NCI-H460 (cell line): ENCODE data around the gene IL16. TPM values are rescaled to one million over a fixed set of nuclear protein-coding genes. Genes with fewer than 3 reads are reported as not detected.
A peak's percentile ranks its signal among the peaks of the same experiment; 100 is the strongest.
"Not testable (repeated sequence)": the region's sequence is repeated elsewhere in the genome, so short reads cannot be mapped to it uniquely, and the experiment has no call there.

Experiments used
- DNase-seq: peaks from one replicate; pipeline ENCODE4 v3.0.0-alpha.2; 2016; ENCODE audit warnings: low read depth; ENCODE audit errors: extremely low read depth
- polyA plus RNA-seq: library from polyadenylated mRNA; depleted of rRNA; stranded (reverse); fragments of >200 nt; gene quantifications from 2 replicates; pipeline ENCODE4 v1.2.3, GENCODE V29; 2014; cell fraction: nucleus; rRNA removed
- total RNA-seq: library from RNA; depleted of rRNA; stranded (reverse); fragments of >200 nt; shearing (Covaris generic); gene quantifications from 2 replicates; pipeline ENCODE4 v1.2.3, GENCODE V29; 2014; rRNA removed

The IL16 gene
- not detected in 2 replicates for total RNA-seq
- not detected in 2 replicates for polyA plus RNA-seq

DNA sequence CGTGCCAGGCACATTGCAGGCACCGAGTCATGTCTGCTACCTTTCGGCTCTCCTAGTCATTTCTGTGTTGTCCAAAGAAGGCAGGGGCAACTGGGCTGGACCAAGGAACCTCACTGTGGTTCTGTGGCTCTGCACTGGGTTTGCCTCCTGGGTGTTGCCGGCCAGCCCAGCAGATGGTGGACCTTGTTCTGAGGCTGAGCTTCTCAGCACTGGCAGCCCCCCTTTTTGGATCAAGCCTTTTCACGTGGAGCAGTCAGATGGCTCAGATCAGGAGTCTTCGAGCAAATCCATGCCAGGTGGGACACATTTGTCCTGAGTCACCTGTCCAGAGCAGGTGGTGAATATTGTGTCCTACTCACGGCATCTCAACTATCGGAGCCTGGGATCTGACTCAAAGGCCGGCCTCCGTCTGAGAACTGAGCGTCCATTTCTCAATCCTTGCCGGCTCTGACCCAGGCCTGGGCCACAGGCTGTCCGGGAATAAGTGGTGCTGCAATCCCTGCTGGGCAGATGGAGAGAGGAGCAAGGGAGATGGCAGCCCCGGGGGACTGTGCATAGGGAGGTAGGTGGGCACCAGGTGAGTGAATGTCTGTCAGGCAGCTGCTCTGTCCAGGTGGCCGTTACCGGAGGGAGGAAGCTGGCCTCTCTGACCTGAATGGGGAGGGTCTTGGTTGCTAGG, at the start of gene IL16:
Gene IL16, plus strand, starts transcription at position 304 of the 679 bp plus-strand sequence. CDS start 28,521 bp downstream, outside the sequence.
- no peak for DNase-seq

DNA sequence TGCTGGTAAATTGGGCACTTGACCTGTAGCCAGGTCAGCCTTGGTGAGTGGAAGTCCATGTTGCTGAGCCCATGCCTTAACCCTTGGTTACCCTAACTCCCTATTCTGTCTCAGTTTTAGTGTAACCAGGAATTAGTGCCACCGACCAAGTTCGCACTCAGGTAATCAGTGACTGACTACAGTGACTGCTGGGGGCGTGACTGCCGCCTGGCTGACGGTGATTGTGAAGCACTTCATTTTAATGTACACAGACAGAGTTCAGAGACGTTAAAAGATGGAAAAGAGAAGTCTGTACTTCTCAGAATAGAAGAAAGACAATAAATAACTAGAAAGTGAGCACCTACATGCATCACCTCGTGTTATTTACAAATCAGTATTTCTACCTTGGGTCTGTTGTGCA, 45.3 kb upstream of the IL16 start:
- no peak for DNase-seq

DNA sequence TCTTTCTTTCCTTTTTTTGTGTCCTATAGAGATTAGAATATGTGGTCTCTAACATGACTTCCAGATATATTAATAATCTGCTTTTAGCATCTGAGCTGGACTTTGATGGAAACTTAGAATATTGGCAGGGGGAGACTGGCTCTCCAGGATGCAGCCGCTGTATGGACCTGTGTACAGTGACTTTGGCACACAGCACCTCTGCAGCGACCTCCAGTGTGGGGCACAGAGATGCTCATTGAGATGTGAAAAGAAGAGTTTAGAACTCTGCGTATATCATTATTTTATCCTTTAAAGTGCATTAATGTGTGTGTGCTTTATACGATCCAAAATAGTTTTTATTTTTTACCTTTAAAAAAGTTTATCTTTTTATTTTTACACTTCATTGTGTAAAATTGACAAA, 44.3 kb upstream of the IL16 start:
- DNase-seq = no peak

DNA sequence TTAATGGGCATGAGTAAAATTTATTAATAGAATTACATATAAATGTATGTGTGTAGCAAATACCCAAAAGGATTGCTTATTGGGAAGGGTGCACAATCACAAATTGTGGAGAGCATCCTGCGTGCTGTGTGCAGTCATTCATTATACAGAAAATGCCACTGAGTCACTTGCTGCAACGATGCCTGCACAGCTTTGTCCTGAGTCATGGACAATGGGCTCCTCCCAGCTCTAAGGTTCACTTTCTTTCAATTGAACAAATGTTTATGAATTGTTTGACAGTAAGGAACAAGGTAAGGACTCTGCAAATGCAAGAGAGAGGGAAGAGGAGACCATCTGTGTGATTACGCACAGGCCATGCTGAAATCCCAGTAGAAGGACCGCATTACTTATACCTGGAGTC, 43.9 kb upstream of the IL16 start:
- DNase-seq = no peak

DNA sequence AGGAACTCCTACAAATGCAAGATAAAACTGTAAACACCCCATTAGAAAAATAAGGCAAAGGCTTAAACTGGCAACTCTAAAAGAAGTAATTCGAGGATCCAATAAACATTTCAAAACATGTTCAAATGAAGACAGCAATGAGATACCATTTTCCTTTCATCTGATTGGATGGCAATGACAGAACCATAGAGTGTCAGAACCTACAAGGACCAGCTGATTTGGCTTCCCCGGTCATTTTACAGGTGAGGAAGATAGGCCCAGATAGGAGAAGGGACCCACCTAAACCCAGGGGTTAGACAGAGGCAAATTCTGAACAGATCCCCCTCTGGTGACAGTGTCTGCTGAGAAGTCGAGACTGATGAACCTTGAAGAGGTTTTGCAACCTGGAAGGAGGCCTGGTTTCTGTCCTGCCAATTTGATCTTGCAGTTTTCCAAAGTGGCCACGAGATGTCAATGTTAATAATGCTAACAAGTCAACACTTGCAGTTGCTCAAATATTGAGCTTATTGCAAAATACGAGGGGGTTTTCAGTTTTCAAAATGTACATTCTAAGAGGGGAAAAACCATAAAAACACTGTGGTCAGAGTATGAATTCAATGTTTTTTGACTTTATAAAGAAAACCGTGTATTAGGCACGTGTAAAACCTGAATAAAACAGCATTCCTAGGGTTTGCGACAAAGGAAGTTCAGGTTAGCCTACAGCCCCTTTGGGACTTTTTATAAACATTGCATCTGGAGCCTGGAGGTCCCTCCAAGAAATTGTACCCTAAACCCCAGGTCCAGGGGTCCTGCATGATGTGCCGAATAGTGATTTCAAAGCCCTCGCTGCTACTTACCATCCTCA, 41.1 kb upstream of the IL16 start:
- peak; percentile 27 for DNase-seq

DNA sequence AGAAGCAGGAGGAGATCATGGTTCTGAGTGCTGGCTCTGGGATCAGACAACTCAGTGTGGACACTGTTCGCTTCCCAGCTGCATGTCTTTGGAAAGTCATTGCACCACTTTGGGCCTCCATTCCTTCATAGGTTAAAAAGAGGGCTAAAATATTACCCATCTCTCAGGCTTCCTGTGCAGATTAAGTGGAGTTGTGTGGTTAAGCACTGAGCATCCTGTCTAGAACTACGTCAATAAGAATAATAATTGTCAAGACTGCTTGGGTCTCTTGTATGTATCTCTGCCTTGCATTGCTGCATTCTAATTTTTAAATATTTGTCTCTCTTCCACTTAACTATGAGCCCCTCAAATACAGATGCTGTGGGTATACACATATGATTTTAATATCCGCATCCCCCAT, 40.4 kb upstream of the IL16 start:
- no peak for DNase-seq

DNA sequence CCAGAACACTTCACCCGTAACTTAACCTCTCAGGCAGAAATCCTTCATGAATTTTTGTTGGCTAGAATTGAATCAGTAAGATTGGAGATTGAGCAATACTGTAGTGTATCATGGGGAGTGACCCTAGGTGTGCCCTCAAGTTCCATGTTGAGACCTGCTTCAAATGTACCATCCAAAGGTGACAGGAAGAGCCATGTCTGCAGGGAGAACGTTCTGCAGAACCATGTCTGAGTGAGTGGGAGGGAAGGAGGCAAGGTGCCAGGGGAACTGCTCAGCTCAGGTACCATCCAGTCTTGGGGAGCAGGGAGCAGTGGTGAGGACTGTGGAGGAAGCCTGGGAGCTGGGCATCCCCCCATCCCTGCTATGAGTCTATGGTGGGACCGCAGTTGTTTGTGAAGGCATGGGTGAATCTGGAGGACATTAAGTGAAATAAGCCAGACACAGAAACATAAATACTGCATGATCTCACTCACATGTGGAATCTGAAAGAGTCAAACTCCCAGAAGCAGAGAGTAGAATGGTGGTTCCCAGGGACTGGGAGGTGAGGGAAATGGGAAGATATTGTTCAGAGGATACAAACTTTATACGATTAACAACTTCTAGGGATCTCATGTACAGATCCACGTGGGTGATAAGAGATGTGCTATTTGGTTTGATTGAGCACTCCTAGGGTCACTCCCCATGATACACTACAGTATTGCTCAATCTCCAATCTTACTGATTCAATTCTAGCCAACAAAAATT, 39.3 kb upstream of the IL16 start:
- DNase-seq = no peak

DNA sequence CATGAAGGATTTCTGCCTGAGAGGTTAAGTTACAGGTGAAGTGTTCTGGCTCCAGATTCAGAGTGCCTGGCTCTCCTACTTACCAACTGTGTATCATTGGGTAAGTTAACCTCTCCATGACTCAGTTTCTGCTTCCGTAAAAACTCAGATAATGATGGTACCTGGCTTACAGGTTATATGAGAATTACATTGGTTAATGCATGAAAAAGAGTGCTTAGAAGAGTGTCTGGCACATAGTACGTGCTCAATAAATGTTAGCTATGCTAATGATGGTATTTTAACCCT, 38.8 kb upstream of the IL16 start:
- DNase-seq = no peak

DNA sequence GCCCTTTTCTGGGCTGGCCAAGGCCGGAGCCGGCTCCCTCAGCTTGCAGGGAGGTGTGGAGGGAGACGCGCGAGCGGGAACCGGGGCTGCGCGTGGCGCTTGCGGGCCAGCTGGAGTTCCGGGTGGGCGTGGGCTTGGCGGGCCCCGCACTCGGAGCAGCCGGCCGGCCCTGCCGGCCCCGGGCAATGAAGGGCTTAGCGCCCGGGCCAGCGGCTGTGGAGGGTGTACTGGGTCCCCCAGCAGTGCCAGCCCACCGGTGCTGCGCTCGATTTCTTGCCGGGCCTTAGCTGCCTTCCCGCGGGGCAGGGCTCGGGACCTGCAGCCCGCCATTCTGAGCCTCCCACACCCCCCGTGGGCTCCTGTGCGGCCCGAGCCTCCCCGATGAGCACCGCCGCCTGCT, 38.1 kb upstream of the IL16 start:
- DNase-seq = not testable (repeated sequence)

DNA sequence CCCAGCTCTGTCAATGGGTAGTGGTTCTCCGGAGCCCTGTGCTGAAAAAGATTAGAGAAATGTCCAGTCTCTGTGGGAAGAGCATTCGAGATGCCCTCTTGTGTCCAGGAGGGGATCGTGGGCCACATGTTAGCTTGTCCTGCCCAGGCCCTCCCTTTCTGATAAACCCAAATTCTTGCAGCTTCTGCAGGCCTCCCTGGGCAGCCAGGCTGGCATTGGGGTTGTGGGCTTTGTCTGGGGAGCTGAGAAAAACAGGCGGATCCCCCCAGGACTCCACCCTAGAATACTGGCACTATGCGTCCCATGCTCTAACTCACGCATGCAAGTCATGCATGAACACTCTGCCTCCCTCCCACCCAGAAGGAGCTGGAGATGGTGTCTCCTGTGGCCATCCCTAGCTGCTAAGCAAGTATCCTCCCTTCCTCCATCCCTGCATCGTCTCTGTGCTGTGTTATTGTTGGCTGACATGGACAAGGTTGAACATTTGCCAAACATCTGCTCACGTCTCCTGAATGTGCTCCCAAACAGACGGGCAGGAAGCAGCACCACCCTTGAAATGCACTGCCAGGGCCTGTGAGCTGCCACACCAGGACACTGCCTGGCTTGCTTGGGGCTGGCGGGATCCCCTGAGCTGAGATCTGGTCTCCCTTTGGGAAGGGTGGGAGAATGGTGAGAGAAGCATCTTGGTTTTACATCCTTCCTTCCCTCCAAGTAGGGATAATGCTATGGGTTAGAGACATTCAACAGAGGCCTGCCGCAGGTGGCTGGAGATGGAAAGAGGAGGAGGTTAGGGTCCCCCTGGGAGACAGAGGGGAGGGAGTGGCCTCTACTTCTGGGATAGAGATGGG, 36.1 kb upstream of the IL16 start:
- DNase-seq = no peak

DNA sequence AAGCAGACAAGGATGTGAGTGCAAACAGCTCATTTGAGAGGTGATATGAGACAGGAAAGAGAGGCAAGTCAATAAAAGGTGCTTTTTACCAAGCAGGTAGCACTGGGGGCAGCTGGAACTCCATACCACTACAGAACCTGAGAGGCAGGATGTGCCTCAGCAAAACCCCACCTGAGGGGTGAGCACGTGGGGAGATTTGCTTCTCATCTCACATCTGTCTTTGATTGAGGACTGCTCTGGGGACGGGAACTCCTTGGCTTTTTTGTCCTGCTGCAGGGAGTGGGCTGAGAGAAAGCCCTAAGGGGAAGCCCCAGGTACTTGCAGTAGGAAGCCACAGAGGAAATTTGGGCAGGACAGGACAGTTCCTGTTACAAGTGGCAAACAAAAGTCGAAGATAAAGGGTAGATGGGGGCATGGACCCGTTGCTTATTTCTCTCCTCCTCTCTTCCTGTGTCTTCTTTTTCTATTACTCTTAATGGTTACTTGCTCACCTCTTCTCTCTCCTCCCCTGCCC, 35.5 kb upstream of the IL16 start:
- no peak for DNase-seq

DNA sequence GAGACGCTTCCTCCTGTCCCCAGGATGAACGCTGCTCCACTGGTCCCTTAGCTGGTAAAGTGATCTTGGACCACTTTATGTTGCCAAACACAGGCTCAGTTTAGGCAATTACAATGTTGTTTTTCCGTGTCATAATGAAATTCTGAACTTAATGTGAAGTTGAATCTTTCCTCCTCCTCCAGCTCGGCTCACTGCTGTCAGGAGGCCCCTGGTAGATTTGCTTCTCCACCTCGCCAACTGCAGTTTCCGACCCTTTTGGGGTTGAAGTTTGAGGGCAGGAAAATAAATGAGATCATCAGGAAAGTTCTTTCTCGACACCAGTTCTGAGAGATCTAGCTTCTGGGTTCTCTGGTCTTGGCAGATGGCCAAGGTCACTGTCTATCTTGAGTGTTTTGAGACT, 34.8 kb upstream of the IL16 start:
- DNase-seq = no peak

DNA sequence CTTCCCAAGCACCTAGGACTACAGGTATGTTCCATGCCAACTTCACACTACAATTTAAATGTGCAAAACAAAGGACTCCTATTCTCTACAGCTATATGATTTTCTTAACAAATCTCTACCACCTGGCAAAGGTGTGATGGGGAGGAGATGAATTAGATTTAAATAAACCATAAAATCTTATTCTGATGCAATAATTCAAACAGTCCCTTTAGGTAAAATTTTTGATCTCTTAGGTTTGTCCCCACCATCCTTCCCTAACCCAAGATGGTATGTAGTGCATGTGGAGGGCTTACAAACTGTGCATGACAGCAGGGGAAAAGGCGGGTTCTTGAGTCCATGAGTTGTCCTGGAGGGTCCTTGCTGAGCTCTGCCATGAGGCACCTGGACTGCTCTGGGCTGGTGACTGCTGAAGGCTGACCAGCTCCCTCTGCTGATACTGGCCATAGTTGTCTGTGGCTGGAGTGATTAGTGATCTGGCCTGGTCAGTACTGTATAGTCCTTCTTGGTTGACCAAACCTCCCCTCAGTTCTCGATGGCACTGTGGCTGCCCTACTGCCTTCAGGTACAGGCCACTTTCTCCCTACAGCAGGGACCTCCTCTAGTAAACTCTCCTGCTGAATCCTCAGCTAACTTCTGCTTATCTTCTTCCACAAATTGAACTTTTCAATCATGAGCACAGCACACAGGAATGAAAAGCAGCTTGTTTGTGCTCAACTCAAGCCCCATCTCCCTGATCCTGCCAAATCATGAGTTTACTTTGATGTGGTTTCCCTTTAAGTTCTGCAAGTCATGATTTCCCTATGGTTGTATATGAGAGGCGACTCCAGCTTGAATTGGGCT, 32.5 kb upstream of the IL16 start:
- no peak for DNase-seq

DNA sequence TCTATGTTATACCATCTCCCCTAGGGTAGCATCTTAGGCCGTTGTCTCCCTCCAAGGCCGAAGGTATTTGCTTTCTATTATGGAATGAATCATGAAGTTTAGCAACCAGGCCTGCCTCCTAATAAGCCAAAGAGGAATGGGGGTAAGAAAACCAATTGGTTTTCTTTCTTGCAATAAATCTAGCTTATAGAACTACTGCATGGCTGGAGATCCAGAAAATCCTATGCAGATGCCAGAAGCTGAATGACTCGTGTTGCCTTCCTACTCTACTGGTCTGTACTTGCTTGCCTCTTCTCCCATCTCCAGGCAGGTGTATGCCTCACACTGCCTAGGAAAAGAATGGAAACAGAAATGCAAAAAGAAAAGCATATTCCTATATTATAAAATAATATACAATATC, 31.1 kb upstream of the IL16 start:
- DNase-seq = no peak

DNA sequence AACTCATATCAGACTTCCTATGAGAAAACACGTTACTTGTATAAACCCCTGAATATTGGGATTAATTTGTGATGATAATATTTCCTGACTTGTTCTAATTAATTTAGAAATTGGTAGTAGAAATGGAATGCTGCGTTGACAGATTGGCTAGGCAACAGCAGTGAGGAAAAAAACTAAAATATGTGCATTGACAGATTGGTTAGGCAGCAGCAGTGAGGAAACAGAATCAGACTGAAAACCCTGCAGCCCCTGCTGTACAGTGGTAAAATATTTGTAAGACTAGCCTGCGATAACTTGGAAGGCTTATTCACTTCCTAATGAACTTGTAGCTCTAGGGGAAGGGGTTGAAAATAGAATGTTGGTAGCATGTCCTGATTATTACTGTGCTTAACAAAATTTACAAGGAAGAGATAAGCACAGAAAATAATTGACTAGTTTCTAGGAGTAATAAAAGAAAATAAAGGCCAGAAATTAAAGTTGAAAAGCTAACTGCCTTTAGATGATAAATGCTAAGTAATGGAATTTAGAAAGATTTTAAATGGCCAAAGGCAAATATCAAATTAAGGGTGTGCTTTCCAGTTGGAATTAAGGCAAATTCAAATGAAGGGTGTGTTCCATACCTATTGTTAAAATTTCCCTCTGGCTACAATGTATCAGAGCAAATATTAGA, 29.9 kb upstream of the IL16 start:
- no peak for DNase-seq

DNA sequence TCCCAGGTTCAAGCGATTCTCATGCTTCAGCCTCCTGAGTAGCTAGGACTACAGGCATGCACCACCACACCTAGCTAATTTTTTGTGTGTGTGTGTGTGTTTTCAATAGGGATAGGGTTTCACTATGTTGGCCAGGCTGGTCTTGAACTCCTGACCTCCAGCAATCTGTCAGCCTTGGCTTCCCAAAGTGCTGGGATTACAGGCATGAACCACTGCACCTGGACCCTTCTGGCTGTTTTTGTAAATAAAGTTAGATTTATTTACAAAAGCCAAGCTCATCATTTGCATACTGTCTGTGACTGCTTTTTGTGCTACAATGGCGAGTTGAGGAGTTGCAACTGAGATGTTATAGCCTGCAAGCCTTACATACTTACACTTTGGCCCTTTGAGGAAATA, 28.6 kb upstream of the IL16 start:
- no peak for DNase-seq

DNA sequence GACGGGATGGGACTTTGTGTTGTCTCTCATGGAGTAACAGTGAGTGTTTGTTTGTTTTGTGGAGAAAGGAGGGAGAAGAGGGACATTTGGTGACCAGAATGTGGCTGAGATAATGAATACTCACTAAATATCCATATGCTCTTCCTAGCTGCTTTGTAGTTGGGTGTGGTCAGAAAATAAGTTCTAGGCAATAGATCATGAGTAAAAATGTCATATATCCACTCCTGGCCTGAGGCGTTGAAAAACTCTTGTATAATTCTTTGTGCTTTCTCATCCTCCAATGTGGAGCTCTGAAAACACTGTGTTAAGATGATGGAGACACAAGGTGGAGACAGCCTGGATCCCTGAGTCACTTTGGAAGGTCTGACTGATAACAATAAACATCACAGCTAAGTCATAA, 28.0 kb upstream of the IL16 start:
- no peak for DNase-seq

DNA sequence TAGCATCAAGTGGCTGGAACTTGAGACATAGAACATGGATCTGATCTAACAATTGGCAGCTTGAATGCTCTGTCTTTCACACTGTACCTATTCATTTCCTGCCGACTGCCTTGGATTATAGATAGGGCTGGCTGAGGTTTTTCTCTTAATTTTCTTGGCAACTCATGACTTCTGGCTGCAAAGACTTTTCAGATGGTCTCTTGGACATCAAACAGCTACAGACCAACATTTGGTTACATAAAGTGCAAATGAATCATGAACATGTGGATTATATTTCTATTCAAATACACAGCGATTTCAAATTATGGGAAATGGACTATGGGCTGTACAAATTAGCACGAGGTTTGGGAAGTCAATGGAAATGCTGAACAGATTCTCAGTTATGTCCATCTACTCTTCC, 26.2 kb upstream of the IL16 start:
- DNase-seq = no peak

DNA sequence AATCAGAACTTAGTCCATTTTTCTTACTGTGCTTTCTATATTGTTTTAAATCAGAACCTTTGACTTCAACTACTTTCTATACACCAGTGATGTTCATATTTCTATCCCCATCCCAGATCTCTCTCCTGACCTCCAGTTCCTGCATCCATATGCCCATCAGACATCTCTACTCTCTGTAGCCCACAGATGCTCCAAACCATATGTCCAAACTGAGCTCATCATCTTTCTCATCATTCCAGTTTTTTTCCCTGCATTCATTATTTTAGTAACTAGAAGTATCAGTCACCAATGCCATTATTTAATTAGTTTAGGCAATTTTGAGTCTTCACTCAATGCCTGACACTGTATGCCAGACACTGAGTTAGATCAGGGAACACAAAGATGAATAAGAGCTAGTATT, 25.4 kb upstream of the IL16 start:
- DNase-seq = no peak
